HCT116 (cell line): Measurements from ENCODE around the gene SIK3.

ENCODE experiments used
- CBX3 ChIP-seq: IDR thresholded peaks from 2 replicates; pipeline ENCODE4 v1.6.1; 2012; ENCODE audit warnings: low read depth
- EZH2 ChIP-seq: fragments of 200-600 bp; sonication (generic); IDR thresholded peaks from 2 replicates; pipeline ENCODE4 v1.6.1; 2017; ENCODE audit warnings: antibody characterized with exemption, mixed run types
- POLR2A ChIP-seq: IDR thresholded peaks from 2 replicates; pipeline ENCODE4 v1.7.0; 2011; ENCODE audit warnings: borderline replicate concordance; ENCODE audit not compliant: insufficient read depth, insufficient read length; ENCODE audit errors: extremely low read depth
- POLR2AphosphoS5 ChIP-seq: IDR thresholded peaks from 2 replicates; pipeline ENCODE4 v1.6.1; 2011; ENCODE audit warnings: mild to moderate bottlenecking, low read depth, low read length, moderate library complexity
- YY1 ChIP-seq: IDR thresholded peaks from 2 replicates; pipeline ENCODE4 v1.6.1; 2011; ENCODE audit warnings: low read length, low read depth, moderate library complexity, mild to moderate bottlenecking; ENCODE audit not compliant: insufficient replicate concordance; ENCODE audit errors: extremely low read depth
- TF ChIP-seq, protein P1 (sequence below), 3 experiments: fragments of 200-600 bp in 1 of 3; sonication (generic) in 1 of 3; IDR thresholded peaks in 2 of 3; conservative IDR thresholded peaks in 1 of 3; 2 replicates each; pipeline ENCODE4 v1.5.1; 2012 to 2017; ENCODE audit warnings: low read depth in 2 of 3, low read length in 2 of 3, antibody characterized with exemption in 1 of 3, borderline replicate concordance in 1 of 3, control low read depth in 1 of 3, mild to moderate bottlenecking in 1 of 3, mixed read lengths in 1 of 3, mixed run types in 1 of 3, moderate library complexity in 1 of 3; ENCODE audit not compliant: insufficient read depth in 1 of 3
- TF ChIP-seq, protein P2 (sequence below): IDR thresholded peaks from 2 replicates; pipeline ENCODE4 v1.6.1; 2012; ENCODE audit warnings: low read depth

DNA sequence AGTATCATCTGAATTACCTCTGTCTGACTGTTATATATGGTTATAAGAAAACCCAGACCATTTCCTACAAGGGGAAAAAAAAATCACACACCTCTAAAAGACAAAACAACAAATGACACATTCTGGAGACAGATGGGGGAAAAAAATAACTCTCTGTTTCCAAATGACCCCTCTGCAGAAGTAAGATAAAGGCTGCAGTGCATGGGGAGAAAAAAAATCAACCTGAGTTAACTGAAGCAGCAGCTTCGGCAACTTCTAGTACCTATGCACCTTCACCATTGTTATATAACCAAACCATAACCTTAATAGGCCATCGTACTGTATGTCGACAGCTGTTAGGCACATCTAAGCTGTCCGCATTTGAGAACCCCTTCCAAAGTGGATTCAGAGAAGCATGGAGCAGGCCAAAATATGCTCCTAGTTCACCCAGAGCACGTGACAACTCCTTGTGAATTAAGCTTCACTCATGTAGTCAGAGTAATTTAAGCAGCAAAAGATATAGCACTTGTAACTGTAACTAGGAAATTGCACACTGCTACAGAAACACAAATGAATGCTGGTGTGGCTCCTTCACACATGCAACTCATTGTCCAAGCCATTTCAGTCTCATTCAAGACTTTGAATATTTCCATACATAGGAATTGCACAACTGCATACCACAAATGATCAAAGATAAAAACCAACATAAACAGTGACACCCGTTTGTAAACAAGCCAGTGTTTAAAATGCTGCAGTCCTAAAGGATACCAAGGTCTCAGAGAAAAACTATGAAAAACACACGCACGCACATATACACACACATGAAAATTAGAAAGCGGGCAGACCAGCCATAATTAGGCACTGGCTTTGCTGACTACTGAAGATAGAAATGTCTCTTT lies 2.7 kb downstream of the SIK3 start:
- TF ChIP-seq POLR2AphosphoS5 (no peak), POLR2A (no peak), EZH2 (no peak), YY1 (no peak), CBX3 (no peak)
- TF ChIP-seq, protein P1, sequence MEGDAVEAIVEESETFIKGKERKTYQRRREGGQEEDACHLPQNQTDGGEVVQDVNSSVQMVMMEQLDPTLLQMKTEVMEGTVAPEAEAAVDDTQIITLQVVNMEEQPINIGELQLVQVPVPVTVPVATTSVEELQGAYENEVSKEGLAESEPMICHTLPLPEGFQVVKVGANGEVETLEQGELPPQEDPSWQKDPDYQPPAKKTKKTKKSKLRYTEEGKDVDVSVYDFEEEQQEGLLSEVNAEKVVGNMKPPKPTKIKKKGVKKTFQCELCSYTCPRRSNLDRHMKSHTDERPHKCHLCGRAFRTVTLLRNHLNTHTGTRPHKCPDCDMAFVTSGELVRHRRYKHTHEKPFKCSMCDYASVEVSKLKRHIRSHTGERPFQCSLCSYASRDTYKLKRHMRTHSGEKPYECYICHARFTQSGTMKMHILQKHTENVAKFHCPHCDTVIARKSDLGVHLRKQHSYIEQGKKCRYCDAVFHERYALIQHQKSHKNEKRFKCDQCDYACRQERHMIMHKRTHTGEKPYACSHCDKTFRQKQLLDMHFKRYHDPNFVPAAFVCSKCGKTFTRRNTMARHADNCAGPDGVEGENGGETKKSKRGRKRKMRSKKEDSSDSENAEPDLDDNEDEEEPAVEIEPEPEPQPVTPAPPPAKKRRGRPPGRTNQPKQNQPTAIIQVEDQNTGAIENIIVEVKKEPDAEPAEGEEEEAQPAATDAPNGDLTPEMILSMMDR (IDR thresholded peaks at IDR 0.05 in 2 of 3, conservative IDR thresholded peaks at IDR 0.05 in 1 of 3; ENCODE audit: borderline replicate concordance in 1 of 3, insufficient read depth in 1 of 3, low read depth in 2 of 3, low read length in 2 of 3) = no peak
- TF ChIP-seq, protein P2, sequence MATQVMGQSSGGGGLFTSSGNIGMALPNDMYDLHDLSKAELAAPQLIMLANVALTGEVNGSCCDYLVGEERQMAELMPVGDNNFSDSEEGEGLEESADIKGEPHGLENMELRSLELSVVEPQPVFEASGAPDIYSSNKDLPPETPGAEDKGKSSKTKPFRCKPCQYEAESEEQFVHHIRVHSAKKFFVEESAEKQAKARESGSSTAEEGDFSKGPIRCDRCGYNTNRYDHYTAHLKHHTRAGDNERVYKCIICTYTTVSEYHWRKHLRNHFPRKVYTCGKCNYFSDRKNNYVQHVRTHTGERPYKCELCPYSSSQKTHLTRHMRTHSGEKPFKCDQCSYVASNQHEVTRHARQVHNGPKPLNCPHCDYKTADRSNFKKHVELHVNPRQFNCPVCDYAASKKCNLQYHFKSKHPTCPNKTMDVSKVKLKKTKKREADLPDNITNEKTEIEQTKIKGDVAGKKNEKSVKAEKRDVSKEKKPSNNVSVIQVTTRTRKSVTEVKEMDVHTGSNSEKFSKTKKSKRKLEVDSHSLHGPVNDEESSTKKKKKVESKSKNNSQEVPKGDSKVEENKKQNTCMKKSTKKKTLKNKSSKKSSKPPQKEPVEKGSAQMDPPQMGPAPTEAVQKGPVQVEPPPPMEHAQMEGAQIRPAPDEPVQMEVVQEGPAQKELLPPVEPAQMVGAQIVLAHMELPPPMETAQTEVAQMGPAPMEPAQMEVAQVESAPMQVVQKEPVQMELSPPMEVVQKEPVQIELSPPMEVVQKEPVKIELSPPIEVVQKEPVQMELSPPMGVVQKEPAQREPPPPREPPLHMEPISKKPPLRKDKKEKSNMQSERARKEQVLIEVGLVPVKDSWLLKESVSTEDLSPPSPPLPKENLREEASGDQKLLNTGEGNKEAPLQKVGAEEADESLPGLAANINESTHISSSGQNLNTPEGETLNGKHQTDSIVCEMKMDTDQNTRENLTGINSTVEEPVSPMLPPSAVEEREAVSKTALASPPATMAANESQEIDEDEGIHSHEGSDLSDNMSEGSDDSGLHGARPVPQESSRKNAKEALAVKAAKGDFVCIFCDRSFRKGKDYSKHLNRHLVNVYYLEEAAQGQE = no peak
